Measurements from ENCODE around the gene TMEM59L.

The TMEM59L gene

DNA sequence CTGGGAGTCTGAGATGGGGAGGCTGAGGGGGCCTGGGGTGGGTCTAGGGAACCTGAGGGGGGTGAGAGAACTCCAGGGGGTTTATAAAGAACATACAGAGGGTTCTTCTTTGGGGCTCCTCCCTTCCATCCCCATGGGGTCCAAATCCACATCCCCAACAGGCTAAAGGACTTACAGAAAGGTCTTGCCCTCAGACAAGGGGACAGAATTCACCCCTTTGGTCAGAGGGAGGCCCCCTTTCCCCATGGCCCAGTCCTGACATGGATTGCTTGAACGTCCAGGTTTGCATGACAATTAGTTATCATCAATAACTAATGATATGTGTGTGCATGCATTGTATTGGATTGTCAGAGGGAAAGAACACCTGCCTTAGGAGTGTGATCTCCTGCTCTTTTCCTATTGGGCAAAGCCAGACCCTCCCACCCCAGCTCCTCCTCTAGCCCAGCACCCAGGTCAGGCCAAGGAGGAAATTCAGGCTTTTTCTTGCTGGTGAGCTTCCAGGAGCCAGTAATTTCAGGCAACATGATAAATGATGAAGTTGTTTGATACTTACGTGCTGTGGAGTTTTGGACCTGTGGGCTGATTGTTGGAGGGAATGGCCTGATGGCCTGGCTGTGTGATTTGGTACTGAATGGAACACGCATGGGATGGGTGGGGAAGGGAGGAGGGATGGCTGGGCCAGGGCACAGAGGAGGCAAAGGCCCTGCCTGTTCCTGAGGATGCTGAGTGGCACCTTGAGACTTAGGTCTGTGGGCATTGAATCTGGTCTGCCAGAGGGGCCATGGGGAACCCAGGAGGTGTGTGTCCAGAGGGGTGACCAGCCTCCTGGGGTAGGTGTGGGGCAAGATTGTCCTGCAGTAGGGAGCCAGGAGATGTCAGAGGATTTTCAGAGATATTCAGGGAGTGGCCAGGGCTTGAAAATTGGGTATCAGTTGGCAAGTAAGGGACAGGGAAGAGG lies 25.3 kb downstream of the TMEM59L start:
- DNase-seq (ENCODE audit: low spot score) = no peak

DNA sequence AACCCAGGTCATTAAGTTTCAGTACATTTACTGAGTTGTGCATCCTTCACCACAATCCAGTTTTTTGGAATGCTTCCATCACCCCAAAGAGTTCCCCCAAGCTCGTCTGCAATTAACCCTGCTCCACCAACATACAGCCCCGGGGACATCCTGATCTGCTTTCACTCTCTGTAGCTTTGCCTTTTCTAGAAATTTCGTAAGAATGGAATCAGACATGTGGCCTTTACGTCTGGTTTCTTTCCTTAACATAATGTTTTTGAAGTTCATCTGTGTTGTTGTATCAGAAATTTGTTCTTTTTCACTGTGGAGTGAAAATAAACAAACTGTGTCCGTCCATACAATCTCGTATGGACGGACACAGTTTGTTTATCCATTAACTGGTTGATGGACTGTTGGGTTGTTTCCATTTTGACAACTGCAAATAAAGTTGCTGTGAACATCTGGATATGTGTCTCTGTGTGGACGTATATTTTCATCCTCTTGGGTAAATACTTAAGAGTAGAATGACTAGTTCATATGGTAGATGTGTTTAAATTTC lies 27.1 kb downstream of the TMEM59L start:
- no peak for DNase-seq (ENCODE audit: low spot score)

DNA sequence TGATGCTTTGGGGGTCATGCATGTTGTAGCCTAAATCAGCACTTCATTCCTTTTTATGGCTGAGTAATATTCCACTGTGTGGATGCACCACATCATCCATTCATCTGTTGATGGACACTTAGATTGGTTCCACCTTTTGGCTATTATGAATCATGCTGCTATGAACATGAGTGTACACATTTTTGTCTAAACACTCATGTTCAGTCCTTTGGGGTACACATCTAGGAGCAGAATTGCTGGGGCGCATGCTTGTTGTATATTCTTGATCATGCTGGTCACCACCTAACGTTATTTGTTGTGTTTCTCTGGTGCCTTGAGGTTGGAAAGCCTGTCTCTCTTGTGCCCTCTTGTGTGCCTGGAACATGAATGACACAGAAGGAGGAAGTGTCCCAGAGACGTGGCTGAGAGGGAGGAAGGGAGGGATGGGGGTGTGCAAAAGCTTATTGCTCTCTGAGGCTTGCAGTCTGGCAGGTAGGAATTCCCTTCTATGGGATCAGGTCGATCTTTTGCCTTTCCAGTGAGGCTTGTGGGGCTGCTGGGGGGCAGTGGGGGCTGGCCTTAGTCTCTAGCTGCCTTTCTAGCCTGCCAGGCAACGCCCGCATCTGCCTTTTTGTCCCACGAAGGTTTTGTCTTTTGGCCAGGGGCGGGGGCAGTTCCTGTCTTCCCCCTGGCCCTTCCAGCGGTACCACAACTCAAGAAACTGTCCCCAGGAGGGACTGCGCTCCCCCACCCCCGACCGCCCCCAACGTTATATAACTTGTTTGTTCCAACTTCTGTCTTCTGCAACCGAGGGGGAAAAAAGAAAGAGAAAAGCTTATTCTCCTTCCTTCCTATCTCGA lies 31.7 kb downstream of the TMEM59L start:
- no peak for DNase-seq (ENCODE audit: low spot score)

DNA sequence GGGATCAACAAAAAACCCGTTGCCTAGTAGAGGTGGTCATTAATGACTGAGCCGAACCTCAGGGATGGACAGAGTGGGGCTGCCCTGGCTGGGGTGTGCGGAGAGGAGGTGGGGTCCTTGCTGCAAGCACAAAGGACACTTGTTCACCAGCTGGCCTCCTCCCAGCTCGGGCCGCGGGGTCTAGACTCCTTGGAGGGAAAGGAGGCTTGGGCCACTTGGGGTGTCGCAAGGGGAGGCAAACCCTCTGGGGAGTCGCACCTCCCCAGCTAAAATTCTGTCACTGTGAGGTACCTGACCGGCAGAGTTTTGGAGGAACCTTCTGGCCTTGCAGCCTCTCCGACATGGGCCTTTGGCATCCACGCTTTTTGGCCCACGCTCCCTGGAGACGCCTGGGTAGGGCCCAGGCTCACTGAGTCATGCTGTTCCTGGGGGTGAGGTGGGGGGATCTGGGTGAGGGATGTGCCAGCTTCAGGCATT lies 32.4 kb downstream of the TMEM59L start:
- DNase-seq (ENCODE audit: low spot score) = no peak

DNA sequence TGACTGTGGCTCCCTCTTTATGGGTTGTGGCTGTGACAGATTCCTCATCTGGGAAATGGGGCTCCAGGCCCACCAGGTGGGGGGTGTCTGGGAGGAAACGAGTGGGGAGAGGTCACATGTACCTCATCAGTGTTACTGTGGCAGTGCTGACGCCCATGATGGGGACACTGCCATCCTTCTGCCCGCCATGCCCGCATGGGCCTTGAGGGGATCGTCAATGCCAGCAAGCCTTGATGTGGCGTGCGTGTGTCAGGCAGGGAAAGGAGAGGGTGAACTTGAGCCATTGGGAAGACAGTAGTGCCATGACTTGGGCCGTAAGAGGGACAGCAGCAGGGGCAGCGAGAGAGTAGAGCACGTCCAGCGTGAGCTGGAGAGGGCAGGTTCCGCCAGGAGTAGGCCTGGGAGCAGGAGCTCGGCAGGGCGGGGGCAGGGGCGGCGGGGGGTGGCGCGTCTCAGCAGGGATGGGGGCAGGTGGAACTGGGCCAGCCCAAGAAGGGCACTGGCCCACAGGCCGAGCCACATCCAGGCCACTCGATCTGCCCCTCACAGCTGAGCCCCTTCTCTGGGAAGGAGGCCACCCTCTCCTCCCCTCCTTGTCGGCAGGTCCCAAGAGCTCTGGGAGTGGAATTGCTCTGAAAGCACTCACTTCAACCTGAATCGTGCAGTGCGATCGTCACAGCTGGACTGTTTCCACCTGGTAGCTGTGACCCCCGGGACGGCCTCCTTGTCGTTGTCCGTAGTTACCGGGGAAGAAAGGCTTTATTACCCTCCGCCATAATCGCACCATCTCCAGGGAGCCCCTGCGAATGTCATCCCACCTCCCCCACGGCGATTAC lies 34.1 kb downstream of the TMEM59L start:
- DNase-seq (ENCODE audit: low spot score) = no peak

DNA sequence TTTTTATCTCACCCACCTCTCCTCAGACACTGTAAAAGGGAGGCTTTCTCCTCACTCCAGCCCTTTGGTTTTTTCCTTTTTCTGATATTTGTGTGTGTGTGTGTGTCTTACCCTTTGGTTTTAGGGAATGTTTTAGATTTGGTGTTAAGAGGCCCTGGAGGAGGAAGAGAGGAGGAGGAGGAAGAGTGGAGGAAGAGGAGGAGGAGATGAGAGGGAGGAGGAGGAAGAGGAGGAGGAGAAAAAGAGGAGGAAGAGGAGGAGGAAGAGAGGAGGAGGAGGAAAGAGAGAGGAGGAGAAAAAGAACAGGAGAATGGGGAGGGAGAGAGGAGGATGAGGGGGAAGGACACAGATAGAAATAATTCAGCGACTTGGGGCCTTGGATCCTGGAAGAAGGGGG lies 34.7 kb downstream of the TMEM59L start:
- no peak for DNase-seq (ENCODE audit: low spot score)

DNA sequence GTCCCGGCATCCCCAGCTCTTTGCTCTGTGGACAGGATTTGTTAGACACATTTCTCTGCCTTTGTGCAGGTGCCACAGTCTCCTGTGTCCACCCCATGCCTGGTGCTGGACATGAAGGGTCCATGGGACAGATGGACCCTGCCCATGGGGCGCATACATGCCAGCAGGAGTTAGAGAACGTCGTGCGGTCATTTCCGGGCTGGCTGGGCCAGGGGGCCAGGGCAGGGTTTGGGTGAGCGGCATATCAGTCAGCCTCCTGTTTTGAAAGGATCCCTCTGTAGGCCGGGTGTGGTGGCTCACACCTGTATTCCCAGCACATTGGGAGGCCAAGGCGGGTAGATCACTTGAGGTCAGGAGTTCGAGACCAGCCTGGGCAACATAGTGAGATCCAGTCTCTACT lies 35.1 kb downstream of the TMEM59L start:
- DNase-seq (ENCODE audit: low spot score) = no peak

DNA sequence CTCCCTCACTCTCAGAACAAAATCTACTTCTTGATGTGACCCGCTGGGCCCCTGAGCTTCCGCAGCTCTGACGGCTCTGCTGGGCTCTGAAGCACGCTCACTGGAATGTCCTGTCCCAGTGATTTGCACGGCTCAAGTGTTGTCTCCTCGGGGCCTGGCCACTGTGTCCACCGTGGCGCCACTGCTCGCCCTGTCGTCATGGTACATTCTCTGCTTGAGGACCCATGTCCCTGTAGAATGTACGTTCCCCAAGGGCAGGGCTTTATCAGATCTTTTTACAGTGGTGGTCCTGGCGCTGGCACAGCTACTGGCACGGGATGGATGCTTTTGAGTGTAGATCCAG lies 36.3 kb downstream of the TMEM59L start:
- no peak for DNase-seq (ENCODE audit: low spot score)

DNA sequence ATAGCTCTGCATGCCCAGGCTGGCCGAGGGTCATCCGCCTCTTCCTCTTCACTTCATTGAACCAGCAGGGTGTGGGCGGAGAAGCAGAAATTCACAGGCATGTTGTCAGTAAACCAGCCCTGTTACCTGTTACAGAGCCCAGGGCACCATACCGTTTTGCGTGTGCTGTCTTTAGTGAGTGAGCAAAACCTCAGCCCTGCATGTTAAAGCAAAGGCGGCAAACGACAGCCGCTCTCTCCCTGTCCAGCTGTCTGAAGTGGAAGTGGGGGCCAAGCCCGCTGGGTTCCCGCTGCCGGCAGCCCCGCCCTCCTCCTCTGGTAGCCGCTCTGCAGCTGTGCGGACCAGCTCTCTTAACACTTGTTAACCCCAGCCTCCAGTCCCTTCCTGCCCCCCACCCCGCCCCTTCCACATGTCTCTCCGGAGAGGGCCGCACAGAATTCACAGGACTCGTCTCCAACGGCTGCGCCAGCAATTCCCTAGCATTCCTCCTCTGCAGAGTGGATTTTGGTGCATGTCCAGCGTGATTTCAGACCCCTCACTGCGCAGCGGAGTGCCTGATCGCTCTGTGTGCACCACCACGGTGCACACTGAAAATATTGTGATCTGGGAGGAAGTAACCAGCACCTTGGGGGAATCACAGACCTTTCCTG lies 36.8 kb downstream of the TMEM59L start:
- DNase-seq (ENCODE audit: low spot score) = no peak

DNA sequence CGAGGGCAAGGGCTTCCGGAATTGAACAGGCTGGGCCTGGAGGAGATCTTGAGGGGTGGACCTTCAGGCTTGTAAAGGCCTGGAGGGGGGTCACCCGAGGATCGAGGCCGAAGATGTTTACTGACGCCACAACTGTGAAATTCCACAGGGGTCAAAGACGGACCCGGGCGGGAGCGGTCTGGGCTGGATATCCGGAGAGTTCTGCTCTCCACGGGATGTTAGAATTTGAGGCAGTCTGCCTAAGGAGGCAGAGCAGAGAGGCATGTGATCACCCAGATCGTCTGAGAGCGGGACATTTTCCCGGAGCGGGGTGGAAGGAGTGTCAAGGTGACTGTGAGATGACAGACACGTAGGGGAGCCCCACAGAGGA lies 37.3 kb downstream of the TMEM59L start:
- no peak for DNase-seq (ENCODE audit: low spot score)

DNA sequence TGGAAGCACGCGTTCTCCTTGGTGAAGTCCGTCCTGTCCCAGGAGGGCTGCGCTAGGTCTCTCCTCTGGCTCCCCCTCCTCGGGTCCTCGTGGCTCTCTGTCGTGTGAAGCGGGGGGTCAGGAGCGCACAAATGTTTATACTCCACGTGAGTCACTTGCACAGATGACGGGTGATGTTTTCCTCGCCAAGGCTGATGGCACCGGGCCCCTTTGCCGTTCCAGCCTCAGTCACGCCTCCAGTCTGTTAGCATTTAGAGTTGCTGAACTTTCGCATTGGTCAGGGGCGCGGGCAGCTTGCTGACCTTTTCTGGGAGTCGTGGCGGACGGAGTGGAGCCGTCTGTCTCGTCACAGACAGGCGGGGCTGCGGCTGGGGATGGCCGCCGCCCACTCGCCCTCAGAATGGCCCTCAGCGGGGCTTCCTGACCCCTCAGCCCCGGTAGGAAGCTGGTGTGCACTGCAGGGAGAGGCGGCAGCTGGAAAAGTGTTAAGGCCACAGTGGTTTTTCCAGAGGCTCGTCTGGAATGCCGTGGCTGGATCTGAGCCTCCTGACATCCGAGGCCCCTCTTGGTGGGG lies 37.9 kb downstream of the TMEM59L start:
- no peak for DNase-seq (ENCODE audit: low spot score)

DNA sequence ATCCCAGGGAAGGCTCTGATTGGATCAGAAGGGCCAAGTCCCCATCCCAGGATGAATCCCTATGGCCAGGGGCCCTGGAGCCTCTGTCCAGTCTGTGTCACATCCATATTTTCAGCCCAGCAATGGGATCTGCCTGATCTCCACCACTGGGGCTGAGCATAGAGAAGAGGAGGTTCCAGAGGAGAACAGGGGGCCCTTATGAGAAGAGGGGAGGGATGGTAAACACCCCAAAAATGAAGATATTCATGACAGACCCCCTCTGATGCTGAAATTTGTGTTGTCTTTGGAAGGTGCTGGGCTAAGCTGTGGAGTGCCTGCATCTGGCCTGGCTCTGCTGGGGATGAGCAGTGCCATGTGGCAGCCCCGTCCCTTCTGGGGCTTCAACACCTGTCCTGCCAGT lies 38.6 kb downstream of the TMEM59L start:
- no peak for DNase-seq (ENCODE audit: low spot score)

DNA sequence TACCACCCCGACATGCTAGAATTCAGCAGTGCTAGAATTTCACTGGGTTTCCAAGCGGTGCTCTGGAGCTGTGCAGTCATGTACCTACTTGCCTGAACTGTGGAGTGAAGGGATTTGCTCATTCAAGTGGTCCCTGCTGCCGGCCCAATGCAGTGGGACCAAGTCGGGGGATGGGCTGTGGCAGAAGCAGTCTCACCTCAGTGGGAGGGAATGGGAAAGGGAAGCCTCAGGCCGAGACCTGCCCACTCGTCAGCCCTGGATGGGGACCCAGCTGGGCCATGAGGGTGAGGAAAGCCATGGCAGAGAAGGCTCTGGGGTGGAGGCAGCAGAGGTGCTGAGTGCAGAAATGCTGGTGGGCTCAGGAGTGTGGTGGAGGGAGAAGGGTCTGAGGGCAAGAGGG lies 39.1 kb downstream of the TMEM59L start:
- DNase-seq (ENCODE audit: low spot score) = no peak

DNA sequence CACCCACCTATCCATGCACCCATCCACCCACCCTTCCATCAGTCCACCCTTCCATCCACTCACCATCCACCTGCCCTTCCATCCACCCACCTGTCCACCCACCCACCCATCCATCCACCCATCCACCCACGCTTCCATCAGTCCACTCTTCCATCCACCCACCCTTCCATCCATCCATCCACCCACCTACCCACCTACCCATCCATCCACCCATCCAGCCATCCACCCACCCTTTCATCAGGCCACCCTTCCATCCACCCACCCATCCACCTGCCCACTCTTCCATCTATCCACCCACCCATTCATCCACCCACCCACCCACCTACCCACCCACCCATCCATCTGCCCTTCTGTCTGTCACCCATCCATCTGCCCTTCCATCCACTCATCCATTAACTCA lies 41.2 kb downstream of the TMEM59L start:
- no peak for DNase-seq (ENCODE audit: low spot score)

DNA sequence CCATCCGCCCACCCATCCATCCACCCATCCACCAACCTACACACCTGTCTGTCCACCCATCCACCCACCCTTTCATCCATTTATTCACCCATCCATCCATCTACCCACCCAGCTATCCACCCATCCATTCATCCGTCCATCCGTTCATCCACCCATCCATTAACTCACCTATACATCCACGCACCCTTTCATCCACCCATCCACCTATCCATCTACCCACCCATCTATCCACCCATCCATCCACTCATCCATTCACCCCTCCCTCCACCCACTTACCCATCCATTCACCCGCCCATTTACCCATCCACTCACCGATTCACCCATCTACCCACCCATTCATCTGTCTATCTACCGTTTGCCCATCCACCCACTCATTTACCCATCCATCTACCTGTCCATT lies 41.8 kb downstream of the TMEM59L start:
- no peak for DNase-seq (ENCODE audit: low spot score)

DNA sequence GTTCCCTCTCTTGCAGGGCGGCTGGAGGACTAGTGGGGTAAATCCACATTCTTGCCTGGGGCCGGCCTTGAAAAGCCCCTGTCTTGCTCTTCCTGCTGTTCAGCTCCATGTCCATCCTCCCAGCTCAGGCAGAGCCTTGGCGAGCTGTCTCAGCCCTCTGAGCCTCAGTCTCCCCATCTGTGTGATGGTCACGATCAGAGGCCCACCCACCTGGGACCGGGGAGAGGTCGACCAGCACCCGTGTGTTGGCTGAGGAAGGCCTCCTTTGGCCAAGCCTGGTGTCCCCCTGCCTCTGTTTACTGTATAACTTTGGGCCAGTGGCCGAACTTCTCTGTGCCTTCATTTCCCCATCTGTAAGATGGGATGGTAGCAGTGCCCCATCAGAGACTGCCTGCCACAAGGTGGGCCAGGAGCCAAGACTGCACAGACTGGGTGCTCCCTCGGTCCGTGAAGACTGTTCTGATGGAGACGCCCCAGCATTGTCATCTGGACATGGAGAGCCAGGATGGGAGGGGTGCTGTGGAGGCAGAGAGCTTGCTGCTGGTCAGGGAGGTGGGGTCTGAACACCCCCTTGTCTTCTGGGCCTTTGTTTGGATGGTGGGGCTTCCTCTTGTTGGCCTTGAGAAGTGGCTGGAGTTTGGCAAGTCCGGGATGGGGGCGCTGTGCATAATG lies 42.6 kb downstream of the TMEM59L start:
- no peak for DNase-seq (ENCODE audit: low spot score)

DNA sequence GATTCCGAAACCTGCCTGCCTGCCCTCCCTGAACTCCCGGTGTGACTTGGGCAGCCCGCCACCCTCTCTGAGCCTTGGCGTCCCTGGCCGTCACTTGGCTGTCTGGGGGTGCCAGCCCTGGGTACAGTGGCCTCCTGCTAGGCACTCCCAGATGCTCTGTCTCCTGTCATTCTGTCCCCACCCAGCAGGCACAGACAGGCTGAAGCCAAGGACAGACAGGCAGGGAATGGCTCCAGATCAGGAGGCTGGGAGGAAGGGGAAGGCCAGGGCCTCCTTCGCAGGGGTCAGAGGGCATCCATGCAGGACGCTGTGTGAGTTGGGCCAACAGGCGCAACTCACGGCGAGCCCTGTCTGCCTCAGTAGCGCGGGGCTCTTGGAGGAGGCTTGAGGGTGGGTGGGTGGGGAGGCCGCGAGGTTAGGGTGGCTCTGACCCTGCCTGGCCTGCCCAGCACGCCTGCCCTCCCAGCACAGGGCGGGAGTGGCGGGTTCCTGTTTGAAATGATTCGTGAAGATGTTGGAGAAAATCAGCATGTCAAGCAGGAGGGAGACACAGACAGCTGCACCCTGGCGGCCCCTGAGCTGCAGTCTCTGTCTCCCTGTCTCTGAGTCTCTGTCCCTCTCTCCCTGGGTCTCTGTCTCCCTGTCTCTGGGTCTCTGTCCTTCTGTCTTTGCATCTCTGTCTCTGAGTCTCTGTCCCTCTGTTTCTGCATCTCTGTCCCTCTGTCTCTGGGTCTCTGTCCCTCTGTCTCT lies 43.8 kb downstream of the TMEM59L start:
- no peak for DNase-seq (ENCODE audit: low spot score)

DNA sequence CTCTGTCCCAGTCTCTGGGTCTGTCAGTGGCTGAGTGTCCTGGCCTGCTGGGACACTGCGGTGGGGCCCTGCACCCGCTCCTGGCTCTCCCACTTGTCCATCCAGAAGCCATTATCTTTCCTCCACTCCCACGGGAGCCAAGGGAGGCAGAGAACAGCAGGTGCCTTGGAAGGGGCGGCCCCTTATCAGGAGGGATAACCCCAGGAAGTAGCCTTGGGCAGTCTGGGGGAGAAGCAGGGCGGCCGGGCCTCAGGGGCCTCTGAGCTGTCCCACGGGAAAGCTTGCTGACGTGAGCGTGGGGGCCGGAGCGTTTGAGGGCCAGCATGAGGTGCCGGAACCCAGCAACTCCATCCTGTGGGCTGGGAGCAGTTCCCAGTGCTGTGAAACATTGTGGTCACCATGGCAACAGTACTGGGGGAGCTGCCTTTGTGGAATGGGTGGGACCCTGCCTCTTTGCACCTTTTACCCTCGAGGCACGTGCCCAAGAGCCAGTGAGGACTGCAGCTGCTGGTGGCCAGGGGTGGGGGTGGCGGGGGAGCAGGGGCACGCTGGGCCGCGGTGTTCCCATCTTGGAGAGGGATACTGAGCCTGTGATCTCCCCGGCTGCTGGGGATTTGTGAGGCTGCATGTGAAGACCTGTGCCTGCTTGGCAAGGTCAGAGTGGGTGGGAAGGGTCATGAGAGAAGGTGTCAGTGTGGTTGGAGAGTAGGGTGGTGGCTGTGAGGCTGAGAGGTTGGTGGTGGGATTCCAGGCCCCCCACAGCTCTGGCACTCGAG lies 45.1 kb downstream of the TMEM59L start:
- no peak for DNase-seq (ENCODE audit: low spot score)

DNA sequence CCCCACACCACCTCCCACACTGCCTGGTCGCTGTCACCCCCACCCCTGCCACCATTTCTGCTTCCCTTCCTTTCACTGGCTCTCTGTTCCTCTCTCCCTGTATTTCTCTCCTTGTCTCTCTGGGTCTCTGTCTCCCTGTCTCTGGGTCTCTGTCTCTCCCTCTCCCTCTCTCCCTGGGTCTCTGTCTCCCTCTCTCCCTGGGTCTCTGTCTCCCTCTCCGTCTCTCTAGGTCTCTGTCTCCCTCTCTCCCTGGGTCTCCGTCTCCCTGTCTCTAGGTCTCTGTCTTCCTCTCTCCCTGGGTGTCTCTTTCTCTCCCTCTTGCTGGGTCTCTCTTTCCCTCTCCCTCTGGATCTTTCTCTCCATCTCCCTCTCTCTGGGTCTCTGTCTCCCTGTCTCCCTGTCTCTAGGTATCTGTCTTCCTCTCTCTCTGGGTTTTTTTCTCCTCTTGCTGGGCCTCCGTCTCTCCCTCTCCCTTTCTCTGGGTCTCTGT lies 45.7 kb downstream of the TMEM59L start:
- no peak for DNase-seq (ENCODE audit: low spot score)
